Measurements from ENCODE around the gene MAD1L1. TPM values are rescaled to one million over a fixed set of nuclear protein-coding genes. Genes with fewer than 3 reads are reported as not detected.

Gene MAD1L1
- total RNA-seq, 1 donor from 2014 or later, result 32.3 TPM

- Histone ChIP-seq H3K9ac (ENCODE audit: low read length) (no peak overlapping the region), H3K27me3 (ENCODE audit: insufficient read depth, low read length) (no peaks in the 10 kb centered on the region), H2AFZ (ENCODE audit: low read depth, low read length) (no peak overlapping the region), H3K79me2 (ENCODE audit: insufficient read depth, low read length) (no peaks in the 10 kb centered on the region), H3K27ac (ENCODE audit: low read depth, low read length) (no peak overlapping the region), H4K20me1 (ENCODE audit: insufficient read depth, low read length) (no peaks in the 10 kb centered on the region), H3K9me3 (ENCODE audit: insufficient read depth, low read depth, low read length) (no peaks in the 10 kb centered on the region), H3K4me3 (ENCODE audit: insufficient read depth, low read depth, low read length) (no peak overlapping the region), H3K4me2 (ENCODE audit: low read length) (no peak overlapping the region), H3K36me3 (ENCODE audit: insufficient read depth, low read length) (no peaks in the 10 kb centered on the region), H3K4me1 (ENCODE audit: insufficient read depth, low read length) (peaks cover 26% of the 10 kb centered on the region)
- FAIRE-seq (no peak), DNase-seq (ENCODE audit: low read depth) (no peak)
- no peak for TF ChIP-seq EZH2 (IDR thresholded peaks at IDR 0.05; ENCODE audit: insufficient read depth, low read length)
- Mint-ChIP-seq H3K27ac (ENCODE audit: unreplicated experiment) (no peak overlapping the region), H3K36me3 (ENCODE audit: low read depth, unreplicated experiment) (peaks cover 10% of the 10 kb centered on the region), H3K4me1 (ENCODE audit: low read depth, unreplicated experiment) (peaks cover 2% of the 10 kb centered on the region), H3K4me3 (ENCODE audit: unreplicated experiment) (no peak overlapping the region), H3K9me3 (ENCODE audit: unreplicated experiment) (no peaks in the 10 kb centered on the region), H3K27me3 (ENCODE audit: low read depth, unreplicated experiment) (peaks cover 2% of the 10 kb centered on the region)
Measured at GRCh38 chr7:1914321-1914720, 318.4 kb downstream of the MAD1L1 start.

DNA sequence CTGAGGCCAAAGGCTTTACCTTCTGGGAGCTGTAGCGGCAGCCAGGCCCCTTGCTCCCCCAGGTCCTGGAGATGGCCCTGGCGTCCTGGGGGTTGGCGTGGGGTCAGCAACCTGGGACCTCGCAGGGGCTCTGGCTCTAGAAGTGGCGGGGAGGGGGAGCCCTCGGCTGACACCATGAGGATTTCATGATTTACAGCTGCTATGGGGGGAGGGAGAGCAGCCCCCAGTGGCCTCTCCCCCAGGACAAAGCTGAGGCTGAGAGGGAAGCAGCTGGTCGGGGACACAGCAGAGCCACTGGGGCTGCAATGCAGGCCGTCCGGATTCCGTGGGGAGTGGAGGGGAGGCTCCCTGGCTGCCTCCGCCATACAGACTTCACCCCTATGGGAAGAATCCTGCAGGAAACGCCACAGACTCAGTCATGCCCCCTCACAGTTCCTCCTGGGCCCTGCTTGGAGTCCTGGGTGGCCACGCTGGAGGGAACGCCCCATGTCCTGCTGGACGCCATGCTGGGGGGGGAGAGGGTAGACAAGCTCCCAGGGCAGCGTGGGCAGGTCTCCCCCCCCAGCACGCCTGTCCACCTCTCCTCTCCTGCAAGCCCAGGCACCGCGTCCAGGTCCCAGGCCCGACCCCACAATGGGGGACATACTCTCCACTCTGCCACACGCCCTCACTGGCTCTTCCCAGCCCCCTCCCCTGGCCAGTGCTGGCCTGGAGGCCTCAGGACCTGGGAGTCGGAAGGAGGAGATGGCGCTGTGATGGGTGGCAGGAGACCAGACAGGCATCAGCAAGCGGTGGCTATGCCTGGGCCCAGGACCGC is 319.1 kb downstream of the MAD1L1 start:
- Histone ChIP-seq H3K79me2 (ENCODE audit: insufficient read depth, low read length) (no peaks in the 10 kb centered on the region), H2AFZ (ENCODE audit: low read depth, low read length) (no peak overlapping the region), H3K9ac (ENCODE audit: low read length) (peak overlapping the region; percentile 75), H3K4me3 (ENCODE audit: insufficient read depth, low read depth, low read length) (no peak overlapping the region), H3K4me2 (ENCODE audit: low read length) (peak overlapping the region; percentile 82), H3K27me3 (ENCODE audit: insufficient read depth, low read length) (no peaks in the 10 kb centered on the region), H3K4me1 (ENCODE audit: insufficient read depth, low read length) (peaks cover 26% of the 10 kb centered on the region), H4K20me1 (ENCODE audit: insufficient read depth, low read length) (no peaks in the 10 kb centered on the region), H3K9me3 (ENCODE audit: insufficient read depth, low read depth, low read length) (no peaks in the 10 kb centered on the region), H3K36me3 (ENCODE audit: insufficient read depth, low read length) (no peaks in the 10 kb centered on the region), H3K27ac (ENCODE audit: low read depth, low read length) (peak overlapping the region; percentile 70)
- FAIRE-seq (no peak), DNase-seq (ENCODE audit: low read depth) (no peak)
- Mint-ChIP-seq H3K27ac (ENCODE audit: unreplicated experiment) (no peak overlapping the region), H3K4me1 (ENCODE audit: low read depth, unreplicated experiment) (peaks cover 2% of the 10 kb centered on the region), H3K9me3 (ENCODE audit: unreplicated experiment) (peaks cover 3% of the 10 kb centered on the region), H3K36me3 (ENCODE audit: low read depth, unreplicated experiment) (peaks cover 12% of the 10 kb centered on the region), H3K4me3 (ENCODE audit: unreplicated experiment) (no peak overlapping the region), H3K27me3 (ENCODE audit: low read depth, unreplicated experiment) (peaks cover 2% of the 10 kb centered on the region)
- TF ChIP-seq, protein P1, sequence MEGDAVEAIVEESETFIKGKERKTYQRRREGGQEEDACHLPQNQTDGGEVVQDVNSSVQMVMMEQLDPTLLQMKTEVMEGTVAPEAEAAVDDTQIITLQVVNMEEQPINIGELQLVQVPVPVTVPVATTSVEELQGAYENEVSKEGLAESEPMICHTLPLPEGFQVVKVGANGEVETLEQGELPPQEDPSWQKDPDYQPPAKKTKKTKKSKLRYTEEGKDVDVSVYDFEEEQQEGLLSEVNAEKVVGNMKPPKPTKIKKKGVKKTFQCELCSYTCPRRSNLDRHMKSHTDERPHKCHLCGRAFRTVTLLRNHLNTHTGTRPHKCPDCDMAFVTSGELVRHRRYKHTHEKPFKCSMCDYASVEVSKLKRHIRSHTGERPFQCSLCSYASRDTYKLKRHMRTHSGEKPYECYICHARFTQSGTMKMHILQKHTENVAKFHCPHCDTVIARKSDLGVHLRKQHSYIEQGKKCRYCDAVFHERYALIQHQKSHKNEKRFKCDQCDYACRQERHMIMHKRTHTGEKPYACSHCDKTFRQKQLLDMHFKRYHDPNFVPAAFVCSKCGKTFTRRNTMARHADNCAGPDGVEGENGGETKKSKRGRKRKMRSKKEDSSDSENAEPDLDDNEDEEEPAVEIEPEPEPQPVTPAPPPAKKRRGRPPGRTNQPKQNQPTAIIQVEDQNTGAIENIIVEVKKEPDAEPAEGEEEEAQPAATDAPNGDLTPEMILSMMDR (IDR thresholded peaks at IDR 0.05; ENCODE audit: insufficient read depth, low read depth, low read length), result no peak
- TF ChIP-seq EZH2 (IDR thresholded peaks at IDR 0.05; ENCODE audit: insufficient read depth, low read length), result no peak

- Mint-ChIP-seq H3K36me3 (ENCODE audit: low read depth, unreplicated experiment) (peaks cover 13% of the 10 kb centered on the region), H3K27ac (ENCODE audit: unreplicated experiment) (peak overlapping the region; percentile 72), H3K27me3 (ENCODE audit: low read depth, unreplicated experiment) (peaks cover 2% of the 10 kb centered on the region), H3K9me3 (ENCODE audit: unreplicated experiment) (peaks cover 3% of the 10 kb centered on the region), H3K4me1 (ENCODE audit: low read depth, unreplicated experiment) (peaks cover 2% of the 10 kb centered on the region), H3K4me3 (ENCODE audit: unreplicated experiment) (no peak overlapping the region)
- Histone ChIP-seq H3K4me3 (ENCODE audit: insufficient read depth, low read depth, low read length) (no peak overlapping the region), H2AFZ (ENCODE audit: low read depth, low read length) (peak overlapping the region; percentile 52), H3K79me2 (ENCODE audit: insufficient read depth, low read length) (no peaks in the 10 kb centered on the region), H3K4me2 (ENCODE audit: low read length) (peak overlapping the region; percentile 82), H4K20me1 (ENCODE audit: insufficient read depth, low read length) (no peaks in the 10 kb centered on the region), H3K27ac (ENCODE audit: low read depth, low read length) (peak overlapping the region; percentile 70), H3K27me3 (ENCODE audit: insufficient read depth, low read length) (no peaks in the 10 kb centered on the region), H3K9ac (ENCODE audit: low read length) (peak overlapping the region; percentile 75), H3K4me1 (ENCODE audit: insufficient read depth, low read length) (peaks cover 26% of the 10 kb centered on the region), H3K9me3 (ENCODE audit: insufficient read depth, low read depth, low read length) (no peaks in the 10 kb centered on the region), H3K36me3 (ENCODE audit: insufficient read depth, low read length) (no peaks in the 10 kb centered on the region)
- FAIRE-seq (no peak), DNase-seq (ENCODE audit: low read depth) (peak; percentile 91)
- TF ChIP-seq, protein P1 (IDR thresholded peaks at IDR 0.05; ENCODE audit: insufficient read depth, low read depth, low read length), result peak; percentile 35
- TF ChIP-seq EZH2 (IDR thresholded peaks at IDR 0.05; ENCODE audit: insufficient read depth, low read length), result no peak
Measured at GRCh38 chr7:1912593-1913465, 319.9 kb downstream of the MAD1L1 start.
